Lower leg skin (tissue), 3 donors: Measurements from ENCODE around the gene HELB.

ENCODE experiments used
- CTCF ChIP-seq, 3 donors: fragments of 450-650 bp; IDR thresholded peaks; one replicate each; pipeline ENCODE4 v1.5.1; 2016; ENCODE audit warnings: antibody characterized with exemption in 3 of 3, mild to moderate bottlenecking in 3 of 3, moderate library complexity in 2 of 3
- POLR2A ChIP-seq, 2 donors: fragments of 450-650 bp; IDR thresholded peaks; one replicate each; pipeline ENCODE4 v1.6.1; 2016 to 2017; ENCODE audit warnings: antibody characterized with exemption in 2 of 2, mild to moderate bottlenecking in 1 of 2, moderate library complexity in 1 of 2

- TF ChIP-seq CTCF (IDR thresholded peaks at IDR 0.05) (no peak), POLR2A (IDR thresholded peaks at IDR 0.05) (no peak)
Measured at GRCh38 chr12:66380769-66381535, 78.7 kb downstream of the HELB start.
